Thoracic aorta (tissue), 2 donors: ENCODE data around the gene KCNIP1. TPM values are rescaled to one million over a fixed set of nuclear protein-coding genes. Genes with fewer than 3 reads are reported as not detected.

Experiments used
- ATAC-seq: fragments of 150-250 bp; one replicate; pipeline ENCODE4 v1.8.0; 2017; ENCODE audit warnings: low read depth; ENCODE audit not compliant: insufficient number of reproducible peaks, low FRiP score
- DNase-seq: peaks from one replicate; pipeline ENCODE4 v3.0.0-alpha.2; 2020; ENCODE audit warnings: low spot score
- H3K27ac ChIP-seq, 2 donors: fragments of 200-600 bp; sonication (generic); 1 replicate in 1 of 2; 2 replicates in 1 of 2; pipeline ENCODE4 v1.5.1; 2016; ENCODE audit warnings: mild to moderate bottlenecking in 2 of 2, moderate library complexity in 2 of 2
- H3K27me3 ChIP-seq: fragments of 200-600 bp; sonication (generic); replicated peaks from 2 replicates; pipeline ENCODE4 v1.6.0; 2016; ENCODE audit warnings: mild to moderate bottlenecking; ENCODE audit not compliant: insufficient read depth
- H3K36me3 ChIP-seq: fragments of 200-600 bp; sonication (generic); one replicate; pipeline ENCODE4 v1.5.1; 2016
- H3K4me1 ChIP-seq, 2 donors: fragments of 200-600 bp; sonication (generic); 1 replicate in 1 of 2; 2 replicates in 1 of 2; pipeline versions ENCODE4 v1.5.1 to v1.6.0; 2016; ENCODE audit warnings: low read depth in 2 of 2, mild to moderate bottlenecking in 1 of 2; ENCODE audit not compliant: control insufficient read depth in 1 of 2
- H3K4me3 ChIP-seq: fragments of 200-600 bp; sonication (generic); 2 replicates; pipeline ENCODE4 v1.5.1; 2016; ENCODE audit warnings: mild to moderate bottlenecking
- H3K9me3 ChIP-seq: fragments of 200-600 bp; sonication (generic); 2 replicates; pipeline ENCODE4 v1.5.1; 2016
- CTCF ChIP-seq: fragments of 200-600 bp; sonication (generic); IDR thresholded peaks from one replicate; pipeline ENCODE4 v1.5.1; 2019; ENCODE audit warnings: antibody characterized with exemption
- total RNA-seq, 2 donors: library from RNA; depleted of rRNA; stranded (reverse); fragments of >200 nt; gene quantifications; one replicate each; pipeline versions ENCODE4 v1.1.0 to v1.2.3, GENCODE V29; 2016

KCNIP1 gene
- total RNA-seq, 2 donors from 2014 or later = not detected

GRCh38 chr5:170483701-170484458 lies 19.9 kb upstream of the KCNIP1 start:
- H3K4me1 ChIP-seq = no peaks in the 10 kb centered on the region
- no peak for ATAC-seq
- H3K36me3 ChIP-seq = no peaks in the 10 kb centered on the region
- no peak overlapping the region for H3K4me3 ChIP-seq
- H3K27ac ChIP-seq = no peak overlapping the region
- TF ChIP-seq CTCF = no peak
- H3K9me3 ChIP-seq = no peaks in the 10 kb centered on the region
- DNase-seq = no peak
- H3K27me3 ChIP-seq = no peaks in the 10 kb centered on the region

GRCh38 chr5:170484459-170484831 lies 19.4 kb upstream of the KCNIP1 start:
- Histone ChIP-seq H3K4me1 (no peaks in the 10 kb centered on the region), H3K27me3 (no peaks in the 10 kb centered on the region), H3K4me3 (no peak overlapping the region), H3K27ac (no peak overlapping the region), H3K9me3 (no peaks in the 10 kb centered on the region), H3K36me3 (no peaks in the 10 kb centered on the region)
- ATAC-seq (no peak), DNase-seq (no peak)
- no peak for TF ChIP-seq CTCF

- DNase-seq (no peak), ATAC-seq (no peak)
- TF ChIP-seq CTCF = no peak
- no peak overlapping the region for H3K4me3 ChIP-seq
- H3K27ac ChIP-seq = no peak overlapping the region
- no peaks in the 10 kb centered on the region for H3K4me1 ChIP-seq
- no peaks in the 10 kb centered on the region for H3K9me3 ChIP-seq
- no peaks in the 10 kb centered on the region for H3K36me3 ChIP-seq
- no peaks in the 10 kb centered on the region for H3K27me3 ChIP-seq
These were observed 18.8 kb upstream of the KCNIP1 start for GRCh38 chr5:170484847-170485615.

GRCh38 chr5:170485616-170485911 lies 18.3 kb upstream of the KCNIP1 start:
- DNase-seq = no peak
- no peak overlapping the region for H3K4me3 ChIP-seq
- ATAC-seq = no peak
- H3K9me3 ChIP-seq = no peaks in the 10 kb centered on the region
- no peak overlapping the region for H3K27ac ChIP-seq
- no peaks in the 10 kb centered on the region for H3K27me3 ChIP-seq
- H3K4me1 ChIP-seq = no peaks in the 10 kb centered on the region
- TF ChIP-seq CTCF = no peak
- H3K36me3 ChIP-seq = no peaks in the 10 kb centered on the region

- ATAC-seq = no peak
- TF ChIP-seq CTCF = no peak
These were observed 17.4 kb upstream of the KCNIP1 start for GRCh38 chr5:170486371-170486770.

More at GRCh38 chr5:170486371-170486770, 17.4 kb upstream of the KCNIP1 start:
- no peaks in the 10 kb centered on the region for H3K27me3 ChIP-seq
- H3K36me3 ChIP-seq = no peaks in the 10 kb centered on the region
- peaks cover 4 to 7% of the 10 kb centered on the region in 2 donors for H3K4me1 ChIP-seq
- no peaks in the 10 kb centered on the region for H3K9me3 ChIP-seq
- no peak overlapping the region for H3K4me3 ChIP-seq
- no peak for DNase-seq
- H3K27ac ChIP-seq = no peak overlapping the region
